ENCODE data around the gene INPP5J. TPM values are rescaled to one million over a fixed set of nuclear protein-coding genes. Genes with fewer than 3 reads are reported as not detected.
"Not testable (repeated sequence)": the region's sequence is repeated elsewhere in the genome, so short reads cannot be mapped to it uniquely, and the experiment has no call there.

INPP5J gene
- total RNA-seq, 1 experiment from 2014 or later = 1.7 TPM

- intact Hi-C loops (cut with micrococcal nuclease; ENCODE audit: unreplicated experiment) = no loop called here
- Histone ChIP-seq H3K4me1 (ENCODE audit: control insufficient read depth, insufficient read depth, low read length) (peaks cover 3% of the 10 kb centered on the region), H3K9me3 (ENCODE audit: control insufficient read depth, insufficient read depth, low read depth, low read length) (no peaks in the 10 kb centered on the region), H3K27ac (ENCODE audit: low read length) (no peak overlapping the region), H3K27me3 (ENCODE audit: control insufficient read depth, insufficient read depth, low read length) (no peaks in the 10 kb centered on the region), H3K36me3 (ENCODE audit: control insufficient read depth, insufficient read depth, low read length) (peaks cover 6% of the 10 kb centered on the region; the same call in 1 of the 2 replicates), H3K4me3 (ENCODE audit: low read depth in 2 of 2, low read length in 2 of 2) (no peak overlapping the region)
- TF ChIP-seq TCF7L2 (IDR thresholded peaks at IDR 0.05; ENCODE audit: low read depth, low read length) (no peak), CTCF (IDR thresholded peaks at IDR 0.05) (no peak), SIN3A (IDR thresholded peaks at IDR 0.05; ENCODE audit: borderline replicate concordance, insufficient read depth, low read depth, low read length) (no peak), REST (IDR thresholded peaks at IDR 0.05; ENCODE audit: insufficient read depth in 1 of 2, low read depth in 2 of 2, low read length in 1 of 2) (no peak), POLR2AphosphoS5 (IDR thresholded peaks at IDR 0.05; ENCODE audit: low read depth, low read length) (no peak)
- POLR2A ChIA-PET = interaction anchor here (0.7 to 1.1 kb wide), 2 partner anchors 15 to 34 kb away, joined by 7 to 15 read pairs; no protein-coding TSS in a partner anchor
- DNase-seq (ENCODE audit: low read depth, low spot score) (no peak), ATAC-seq (no peak)
- in situ Hi-C loops (cut with HindIII; ENCODE audit: low pct_unique_long_range_greater_than_20kb, low sequenced_read_pairs) = no loop called here
- BruUV-seq (replicated peaks) = no TSS peak
- CTCF ChIA-PET = no interaction called here
These were observed 39.4 kb downstream of the INPP5J start for GRCh38 chr22:31162015-31162765.

- ChIA-PET CTCF (interaction anchor here (0.6 kb wide), 2 partner anchors 33 to 82 kb away, joined by 3 read pairs; no protein-coding TSS in a partner anchor), POLR2A (no interaction called here)
- ATAC-seq (no peak), DNase-seq (ENCODE audit: low read depth, low spot score) (no peak)
- Histone ChIP-seq H3K27me3 (ENCODE audit: control insufficient read depth, insufficient read depth, low read length) (no peaks in the 10 kb centered on the region), H3K36me3 (ENCODE audit: control insufficient read depth, insufficient read depth, low read length) (no peaks in the 10 kb centered on the region), H3K9me3 (ENCODE audit: control insufficient read depth, insufficient read depth, low read depth, low read length) (no peaks in the 10 kb centered on the region), H3K4me1 (ENCODE audit: control insufficient read depth, insufficient read depth, low read length) (no peaks in the 10 kb centered on the region), H3K4me3 (ENCODE audit: low read depth in 2 of 2, low read length in 2 of 2) (no peak overlapping the region), H3K27ac (ENCODE audit: low read length) (no peak overlapping the region)
- in situ Hi-C loops (cut with HindIII; ENCODE audit: low pct_unique_long_range_greater_than_20kb, low sequenced_read_pairs) = no loop called here
- BruUV-seq (replicated peaks) = no TSS peak
- TF ChIP-seq CTCF (IDR thresholded peaks at IDR 0.05) = no peak
- no peak for TF ChIP-seq SIN3A (IDR thresholded peaks at IDR 0.05; ENCODE audit: borderline replicate concordance, insufficient read depth, low read depth, low read length)
- no peak for TF ChIP-seq REST (IDR thresholded peaks at IDR 0.05; ENCODE audit: insufficient read depth in 1 of 2, low read depth in 2 of 2, low read length in 1 of 2)
- TF ChIP-seq TCF7L2 (IDR thresholded peaks at IDR 0.05; ENCODE audit: low read depth, low read length) = no peak
- no peak for TF ChIP-seq POLR2AphosphoS5 (IDR thresholded peaks at IDR 0.05; ENCODE audit: low read depth, low read length)
- intact Hi-C loops (cut with micrococcal nuclease; ENCODE audit: unreplicated experiment) = no loop called here
These were observed 48.2 kb downstream of the INPP5J start for GRCh38 chr22:31170971-31171370.

GRCh38 chr22:31171734-31172133, 49.0 kb downstream of the INPP5J start:
- H3K4me3 ChIP-seq (ENCODE audit: low read depth in 2 of 2, low read length in 2 of 2); H3K27me3 ChIP-seq (ENCODE audit: control insufficient read depth, insufficient read depth, low read length); H3K4me1 ChIP-seq (ENCODE audit: control insufficient read depth, insufficient read depth, low read length); in situ Hi-C loops (cut with HindIII; ENCODE audit: low pct_unique_long_range_greater_than_20kb, low sequenced_read_pairs); CTCF ChIA-PET; BruUV-seq (replicated peaks); DNase-seq (ENCODE audit: low read depth, low spot score); H3K9me3 ChIP-seq (ENCODE audit: control insufficient read depth, insufficient read depth, low read depth, low read length); intact Hi-C loops (cut with micrococcal nuclease; ENCODE audit: unreplicated experiment); ATAC-seq; H3K36me3 ChIP-seq (ENCODE audit: control insufficient read depth, insufficient read depth, low read length); POLR2A ChIA-PET; H3K27ac ChIP-seq (ENCODE audit: low read length): not testable (repeated sequence)

All from Panc1 (cell line).